A673 (cell line): ENCODE measurements around the gene WDR88. TPM values are rescaled to one million over a fixed set of nuclear protein-coding genes. Genes with fewer than 3 reads are reported as not detected.

ENCODE experiments used
- BruUV-seq: library from RNA; stranded (reverse); fragments of 400-500 nt; replicated peaks from 2 replicates; lab custom pipeline; 2021; lab: Mats Ljungman, UMichigan
- CTCF ChIA-PET: fragments of 300-600 bp; sonication (Branson Sonifier 250); formaldehyde crosslinking; loops from one replicate; lab custom pipeline; 2022; ENCODE audit warnings: antibody characterized with exemption; lab: Charles Lee
- POLR2A ChIA-PET: fragments of 300-600 bp; sonication (Branson Sonifier 250); formaldehyde crosslinking; loops from one replicate; lab custom pipeline; 2022; ENCODE audit warnings: antibody characterized with exemption; ENCODE audit not compliant: low non-redundant PET; lab: Charles Lee
- DNase-seq: peaks from one replicate; pipeline ENCODE4 v3.0.0-alpha.2; 2015; ENCODE audit warnings: low spot score
- H3K27ac ChIP-seq: fragments of 200-600 bp; sonication (generic); 2 replicates; pipeline ENCODE4 v1.5.1; 2016; ENCODE audit warnings: mixed run types, low read depth, mild to moderate bottlenecking, mixed read lengths, antibody characterized with exemption, low read length; ENCODE audit not compliant: poor library complexity, severe bottlenecking
- H3K27me3 ChIP-seq: fragments of 200-600 bp; sonication (generic); replicated peaks from 2 replicates; pipeline ENCODE4 v1.6.1; 2017; ENCODE audit warnings: mixed run types, low read depth, mild to moderate bottlenecking, mixed read lengths, antibody characterized with exemption, low read length; ENCODE audit not compliant: insufficient read depth, poor library complexity
- H3K36me3 ChIP-seq: fragments of 200-600 bp; sonication (generic); 2 replicates; pipeline ENCODE4 v1.6.1; 2016; ENCODE audit warnings: mixed run types, mild to moderate bottlenecking, mixed read lengths, antibody characterized with exemption, low read length; ENCODE audit not compliant: insufficient read depth, poor library complexity, severe bottlenecking
- H3K4me1 ChIP-seq: fragments of 200-600 bp; sonication (generic); 2 replicates; pipeline ENCODE4 v1.6.1; 2017; ENCODE audit warnings: mixed run types, mild to moderate bottlenecking, mixed read lengths, antibody characterized with exemption, low read length; ENCODE audit not compliant: insufficient read depth, poor library complexity, severe bottlenecking
- H3K4me3 ChIP-seq: fragments of 200-600 bp; sonication (generic); 2 replicates; pipeline ENCODE4 v1.5.1; 2016; ENCODE audit warnings: low read depth, mixed run types, mild to moderate bottlenecking, mixed read lengths, low read length; ENCODE audit not compliant: poor library complexity, severe bottlenecking
- H3K9me3 ChIP-seq: fragments of 200-600 bp; sonication (generic); 2 replicates; pipeline ENCODE4 v1.6.1; 2016; ENCODE audit warnings: mixed run types, low read depth, mild to moderate bottlenecking, mixed read lengths, antibody characterized with exemption, low read length; ENCODE audit not compliant: poor library complexity, severe bottlenecking
- EZH2 ChIP-seq: fragments of 200-600 bp; sonication (generic); IDR thresholded peaks from 2 replicates; pipeline ENCODE4 v1.6.1; 2017; ENCODE audit warnings: borderline replicate concordance, low read depth, mild to moderate bottlenecking, mixed read lengths, antibody characterized with exemption, low read length; ENCODE audit not compliant: poor library complexity, severe bottlenecking
- intact Hi-C: fragments of 100-400 bp; cut with micrococcal nuclease; formaldehyde crosslinking; loops from one replicate; pipeline ENCODE4 v1.10.0; 2022; ENCODE audit not compliant: unreplicated experiment
- total RNA-seq: library from RNA; stranded (reverse); gene quantifications from 2 replicates; pipeline ENCODE4 v1.2.3, GENCODE V29; 2021
- TF ChIP-seq, protein P1 (sequence below): fragments of 300-800, 200-600 bp; sonication (generic); conservative IDR thresholded peaks from 2 replicates; pipeline ENCODE4 v1.5.1; 2017; ENCODE audit warnings: low read depth, mild to moderate bottlenecking, antibody characterized with exemption, low read length, moderate library complexity, mixed read lengths

The WDR88 gene
- total RNA-seq, 1 experiment from 2014 or later = not detected

DNA sequence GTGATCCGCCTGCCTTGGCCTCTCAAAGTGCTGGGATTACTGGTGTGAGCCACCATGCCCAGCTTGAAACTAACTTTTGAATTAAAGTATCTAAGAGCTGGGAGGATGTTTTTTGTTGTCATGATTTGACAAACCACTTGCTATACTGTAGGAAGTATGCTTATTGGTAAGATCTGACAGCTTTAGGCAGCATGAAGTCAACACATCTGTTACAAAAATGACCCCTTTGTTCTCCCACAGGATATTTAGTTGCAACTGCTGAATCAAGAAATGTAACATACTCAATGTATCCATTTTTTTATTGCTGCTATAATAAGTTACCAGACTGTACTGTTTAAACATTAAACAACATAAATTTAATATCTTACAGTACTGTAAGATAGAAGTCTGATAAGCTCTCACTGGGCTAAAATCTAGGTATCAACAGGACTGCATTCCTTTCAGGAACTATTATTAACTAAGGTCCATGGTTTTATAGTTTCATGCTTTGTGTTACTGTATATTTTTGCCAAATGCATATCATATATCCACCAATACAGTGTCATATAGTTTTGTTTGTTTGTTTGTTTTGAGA, 39.4 kb downstream of the WDR88 start:
- Histone ChIP-seq H3K27me3 (no peaks in the 10 kb centered on the region), H3K36me3 (no peaks in the 10 kb centered on the region), H3K4me1 (no peaks in the 10 kb centered on the region), H3K27ac (no peak overlapping the region), H3K4me3 (no peak overlapping the region), H3K9me3 (no peaks in the 10 kb centered on the region)
- TF ChIP-seq, protein P1, sequence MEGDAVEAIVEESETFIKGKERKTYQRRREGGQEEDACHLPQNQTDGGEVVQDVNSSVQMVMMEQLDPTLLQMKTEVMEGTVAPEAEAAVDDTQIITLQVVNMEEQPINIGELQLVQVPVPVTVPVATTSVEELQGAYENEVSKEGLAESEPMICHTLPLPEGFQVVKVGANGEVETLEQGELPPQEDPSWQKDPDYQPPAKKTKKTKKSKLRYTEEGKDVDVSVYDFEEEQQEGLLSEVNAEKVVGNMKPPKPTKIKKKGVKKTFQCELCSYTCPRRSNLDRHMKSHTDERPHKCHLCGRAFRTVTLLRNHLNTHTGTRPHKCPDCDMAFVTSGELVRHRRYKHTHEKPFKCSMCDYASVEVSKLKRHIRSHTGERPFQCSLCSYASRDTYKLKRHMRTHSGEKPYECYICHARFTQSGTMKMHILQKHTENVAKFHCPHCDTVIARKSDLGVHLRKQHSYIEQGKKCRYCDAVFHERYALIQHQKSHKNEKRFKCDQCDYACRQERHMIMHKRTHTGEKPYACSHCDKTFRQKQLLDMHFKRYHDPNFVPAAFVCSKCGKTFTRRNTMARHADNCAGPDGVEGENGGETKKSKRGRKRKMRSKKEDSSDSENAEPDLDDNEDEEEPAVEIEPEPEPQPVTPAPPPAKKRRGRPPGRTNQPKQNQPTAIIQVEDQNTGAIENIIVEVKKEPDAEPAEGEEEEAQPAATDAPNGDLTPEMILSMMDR = no peak
- no peak for TF ChIP-seq EZH2
- intact Hi-C loops = no loop called here
- no TSS peak for BruUV-seq
- ChIA-PET POLR2A (interaction anchor here (0.7 kb wide), 1 partner anchor 10 kb away, joined by 4 read pairs; no protein-coding TSS in a partner anchor), CTCF (no interaction called here)
- no peak for DNase-seq

DNA sequence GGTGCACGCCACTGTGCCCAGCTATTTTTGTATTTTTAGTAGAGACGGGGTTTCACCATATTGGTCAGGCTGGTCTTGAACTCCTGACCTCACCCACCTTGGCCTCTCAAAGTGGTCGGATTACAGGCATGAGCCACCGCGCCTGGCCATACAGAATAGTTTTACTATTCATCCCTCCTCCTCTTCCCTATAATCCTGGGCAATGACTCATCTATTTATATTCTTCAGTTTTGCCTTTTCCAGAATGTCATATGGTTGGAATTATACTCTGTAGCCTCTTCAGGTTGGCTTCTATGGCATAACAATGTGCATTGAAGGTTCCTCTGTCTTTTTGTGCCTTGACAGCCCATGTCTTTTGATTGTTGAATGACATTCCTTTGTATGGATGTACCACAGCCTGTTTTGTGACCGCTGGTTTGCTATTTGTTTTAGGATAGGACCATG, 40.0 kb downstream of the WDR88 start:
- H3K4me3 ChIP-seq = no peak overlapping the region
- POLR2A ChIA-PET = no interaction called here
- no peaks in the 10 kb centered on the region for H3K36me3 ChIP-seq
- no peaks in the 10 kb centered on the region for H3K27me3 ChIP-seq
- no TSS peak for BruUV-seq
- H3K9me3 ChIP-seq = no peaks in the 10 kb centered on the region
- CTCF ChIA-PET = no interaction called here
- no peaks in the 10 kb centered on the region for H3K4me1 ChIP-seq
- TF ChIP-seq EZH2 = no peak
- TF ChIP-seq, protein P1 = no peak
- H3K27ac ChIP-seq = no peak overlapping the region
- DNase-seq = no peak
- intact Hi-C loops = no loop called here

DNA sequence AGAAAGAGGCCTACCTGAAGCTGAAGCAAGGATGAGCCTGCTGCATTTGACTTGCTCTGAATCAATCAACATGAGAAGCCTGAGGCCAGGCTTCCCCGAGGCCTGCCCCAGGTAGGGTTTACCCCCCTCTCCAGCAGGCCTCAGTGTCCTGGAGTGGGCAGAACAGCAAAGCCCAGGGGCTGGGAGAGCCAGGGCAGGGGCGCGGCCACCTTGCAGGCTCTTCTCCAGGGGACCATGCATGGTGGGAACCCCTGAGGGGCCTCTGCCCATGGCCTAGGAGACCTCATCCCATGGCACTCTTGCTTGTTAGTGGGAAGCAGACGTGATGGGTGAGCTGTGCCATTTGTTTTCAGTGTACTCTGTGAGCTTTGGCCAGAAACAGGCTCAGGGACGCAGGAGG, 42.3 kb downstream of the WDR88 start:
- Histone ChIP-seq H3K36me3 (no peaks in the 10 kb centered on the region), H3K4me1 (no peaks in the 10 kb centered on the region), H3K27ac (no peak overlapping the region), H3K27me3 (no peaks in the 10 kb centered on the region), H3K4me3 (no peak overlapping the region), H3K9me3 (no peaks in the 10 kb centered on the region)
- no peak for DNase-seq
- CTCF ChIA-PET = no interaction called here
- TF ChIP-seq, protein P1 = no peak
- TF ChIP-seq EZH2 = no peak
- intact Hi-C loops = no loop called here
- BruUV-seq = no TSS peak
- POLR2A ChIA-PET = no interaction called here
